ENCODE data around the gene ESRRA.

ESRRA gene
- 20.0 to 40.2 reads per million in 2 donors for total RNA-seq

- peak; percentile 99 for DNase-seq
Measured at GRCh38 chr11:64305075-64305690, at the start of gene ESRRA. Gene ESRRA (plus strand): TSS chr11:64305524. CDS start chr11:64307180, 1,656 bp downstream.

- no peak for DNase-seq
Measured at GRCh38 chr11:64256300-64256699, 49.0 kb upstream of the ESRRA start.

DNA sequence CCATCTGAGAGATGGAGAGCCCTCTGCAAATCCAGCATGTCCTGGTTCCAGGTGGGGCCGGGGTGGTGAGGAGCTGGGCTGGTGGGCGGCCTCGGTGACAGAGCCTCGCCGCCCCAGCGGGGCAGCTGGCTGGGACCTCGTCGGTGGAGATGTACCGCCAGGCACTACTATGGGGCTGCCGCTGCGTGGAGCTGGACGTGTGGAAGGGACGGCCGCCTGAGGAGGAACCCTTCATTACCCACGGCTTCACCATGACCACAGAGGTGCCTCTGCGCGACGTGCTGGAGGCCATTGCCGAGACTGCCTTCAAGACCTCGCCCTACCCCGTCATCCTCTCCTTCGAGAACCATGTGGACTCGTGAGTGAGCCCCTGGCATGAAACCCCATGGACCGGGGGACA lies 47.0 kb upstream of the ESRRA start:
- no peak for DNase-seq

DNA sequence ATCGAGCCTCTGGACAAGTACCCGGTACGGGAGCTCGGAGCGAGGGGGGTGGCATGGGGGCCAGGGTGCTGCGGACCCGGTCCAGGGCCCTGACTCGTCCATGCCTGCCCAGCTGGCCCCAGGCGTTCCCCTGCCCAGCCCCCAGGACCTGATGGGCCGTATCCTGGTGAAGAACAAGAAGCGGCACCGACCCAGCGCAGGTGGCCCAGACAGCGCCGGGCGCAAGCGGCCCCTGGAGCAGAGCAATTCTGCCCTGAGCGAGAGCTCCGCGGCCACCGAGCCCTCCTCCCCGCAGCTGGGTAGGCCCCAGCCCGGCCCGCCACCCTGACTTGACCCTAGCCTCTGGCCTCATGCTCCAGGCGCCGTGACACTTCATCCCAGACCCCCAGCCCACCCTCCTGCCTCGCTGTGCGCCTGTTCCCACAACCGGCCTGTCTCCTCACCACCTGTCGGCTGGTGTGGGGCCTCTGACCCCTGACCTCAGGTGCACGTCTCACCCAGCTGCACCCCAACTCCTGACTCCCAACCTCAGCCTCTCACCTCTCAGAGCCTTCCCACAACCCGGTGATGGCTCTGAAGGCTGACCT lies 46.3 kb upstream of the ESRRA start:
- no peak for DNase-seq

DNA sequence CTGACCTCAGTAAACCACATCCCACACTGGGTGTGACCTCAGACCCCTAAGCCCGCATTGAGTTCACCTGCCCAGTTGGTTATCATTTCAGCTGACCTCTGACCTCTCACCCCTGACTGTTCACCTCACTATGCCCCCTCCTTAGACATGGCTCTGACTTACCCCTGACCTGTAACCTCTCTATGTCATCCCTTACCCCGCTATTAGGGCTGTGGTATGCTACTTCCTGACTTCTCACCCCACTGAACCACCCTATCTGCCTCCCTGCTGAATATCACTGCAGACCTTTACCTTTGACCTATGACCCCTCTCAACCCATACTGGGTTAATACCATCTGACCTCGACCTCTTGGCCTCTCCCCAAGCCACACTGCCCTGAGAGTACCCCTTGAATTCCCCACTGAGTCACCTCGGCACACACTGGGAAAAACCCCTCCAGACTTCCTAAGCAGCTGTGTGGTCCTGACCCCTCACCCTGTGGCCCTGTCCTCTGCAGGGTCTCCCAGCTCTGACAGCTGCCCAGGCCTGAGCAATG lies 45.7 kb upstream of the ESRRA start:
- no peak for DNase-seq

- no peak for DNase-seq
Measured at GRCh38 chr11:64260147-64260708, 45.1 kb upstream of the ESRRA start.

GRCh38 chr11:64261556-64262080 lies 43.7 kb upstream of the ESRRA start:
- DNase-seq: no peak

- DNase-seq: no peak
Measured at GRCh38 chr11:64262271-64263002, 42.9 kb upstream of the ESRRA start.

DNA sequence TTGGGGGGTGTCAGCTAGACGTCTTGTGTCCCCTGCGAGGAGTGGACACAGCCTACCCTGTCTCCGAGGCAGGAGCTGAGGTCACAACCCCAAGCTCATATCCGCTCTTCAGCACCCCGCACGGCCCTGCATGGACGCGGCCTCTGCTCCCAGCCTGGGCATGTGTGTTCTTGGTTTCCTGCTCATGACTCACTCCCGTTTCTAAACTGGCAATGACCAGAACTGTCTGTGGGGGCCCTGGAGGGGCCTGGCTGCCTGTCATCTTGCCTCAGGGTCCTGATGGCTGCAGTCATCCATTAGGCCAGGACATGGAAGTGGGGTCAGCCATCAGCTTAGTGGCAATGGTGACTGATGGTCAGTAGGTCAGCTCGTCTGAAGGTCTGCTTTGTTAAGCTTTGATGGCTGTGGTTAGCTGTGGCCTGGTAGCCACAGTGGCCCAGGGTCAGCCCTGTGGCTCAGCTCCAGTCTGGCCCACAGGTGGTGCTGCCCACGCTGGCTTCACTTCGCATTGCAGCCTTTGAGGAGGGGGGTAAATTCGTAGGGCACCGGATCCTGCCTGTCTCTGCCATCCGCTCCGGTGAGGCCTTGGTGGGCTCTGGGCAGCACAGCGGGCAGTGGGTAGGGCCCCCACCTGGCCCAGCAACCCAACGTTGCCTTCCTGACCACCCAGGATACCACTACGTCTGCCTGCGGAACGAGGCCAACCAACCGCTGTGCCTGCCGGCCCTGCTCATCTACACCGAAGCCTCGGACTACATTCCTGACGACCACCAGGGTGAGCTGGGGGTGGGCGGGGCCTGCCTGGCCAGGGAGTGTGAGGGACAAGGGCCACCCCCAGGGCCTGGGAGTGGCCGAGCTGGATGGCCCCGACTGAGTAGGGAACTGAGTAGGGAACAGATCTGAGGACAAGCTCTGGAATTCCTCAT lies 42.0 kb upstream of the ESRRA start:
- no peak for DNase-seq

- no peak for DNase-seq
Measured at GRCh38 chr11:64263947-64264317, 41.4 kb upstream of the ESRRA start.

DNA sequence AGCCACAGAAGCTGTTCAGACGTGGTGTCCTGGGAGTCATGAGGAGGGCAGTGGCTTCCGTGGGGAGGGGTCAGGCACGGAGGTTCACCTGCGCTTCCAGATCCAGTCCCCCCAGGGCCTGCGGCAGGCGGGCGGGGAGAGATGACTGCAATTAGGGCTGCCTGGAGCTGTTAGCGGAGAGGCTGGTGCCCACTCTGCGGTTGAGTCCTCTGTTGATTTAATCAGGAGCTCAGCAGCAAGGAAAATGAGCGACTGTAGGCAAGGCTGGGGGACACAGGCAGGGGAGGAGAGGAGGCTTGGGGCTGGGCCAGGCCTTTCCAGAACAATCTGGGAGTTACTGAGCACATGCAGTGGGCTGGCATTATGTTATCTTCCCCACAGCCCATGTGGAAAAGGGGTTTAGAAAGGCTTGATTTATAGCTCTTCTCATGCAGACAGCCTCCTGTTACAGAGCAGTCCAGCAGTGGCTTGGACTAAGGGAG lies 40.9 kb upstream of the ESRRA start:
- DNase-seq: no peak

DNA sequence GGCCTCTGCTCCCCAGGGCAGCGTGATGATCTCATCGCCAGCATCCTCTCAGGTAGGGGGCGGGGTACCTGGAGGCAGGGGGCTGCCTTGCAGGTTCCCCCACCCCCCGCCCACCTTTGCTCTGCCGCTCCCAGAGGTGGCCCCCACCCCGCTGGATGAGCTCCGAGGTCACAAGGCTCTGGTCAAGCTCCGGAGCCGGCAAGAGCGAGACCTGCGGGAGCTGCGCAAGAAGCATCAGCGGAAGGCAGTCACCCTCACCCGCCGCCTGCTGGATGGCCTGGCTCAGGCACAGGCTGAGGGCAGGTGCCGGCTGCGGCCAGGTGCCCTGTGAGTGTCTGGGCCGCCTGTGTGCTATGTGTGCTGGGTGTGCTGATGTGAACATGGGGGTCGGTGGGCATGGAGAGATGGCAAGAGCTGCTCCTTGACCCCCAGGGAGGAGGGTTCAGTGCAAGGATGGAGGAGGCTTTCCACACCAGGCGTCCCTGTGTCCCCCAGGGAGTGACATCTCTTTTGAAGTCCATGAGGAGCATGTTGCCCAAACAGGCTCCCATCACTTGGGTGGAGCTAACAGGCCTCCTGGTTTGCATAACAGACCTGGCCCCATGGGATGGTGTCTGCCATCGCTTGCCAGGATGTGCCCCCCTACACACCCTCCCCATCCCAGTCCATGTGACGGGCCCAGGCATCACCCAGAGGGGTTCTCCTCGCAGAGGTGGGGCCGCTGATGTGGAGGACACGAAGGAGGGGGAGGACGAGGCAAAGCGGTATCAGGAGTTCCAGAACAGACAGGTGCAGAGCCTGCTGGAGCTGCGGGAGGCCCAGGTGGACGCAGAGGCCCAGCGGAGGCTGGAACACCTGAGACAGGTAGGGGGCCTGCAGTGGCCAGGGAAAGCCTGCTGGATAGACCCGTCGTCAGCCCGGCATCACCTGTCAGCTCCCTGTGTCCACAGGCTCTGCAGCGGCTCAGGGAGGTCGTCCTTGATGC lies 39.9 kb upstream of the ESRRA start:
- no peak for DNase-seq

DNA sequence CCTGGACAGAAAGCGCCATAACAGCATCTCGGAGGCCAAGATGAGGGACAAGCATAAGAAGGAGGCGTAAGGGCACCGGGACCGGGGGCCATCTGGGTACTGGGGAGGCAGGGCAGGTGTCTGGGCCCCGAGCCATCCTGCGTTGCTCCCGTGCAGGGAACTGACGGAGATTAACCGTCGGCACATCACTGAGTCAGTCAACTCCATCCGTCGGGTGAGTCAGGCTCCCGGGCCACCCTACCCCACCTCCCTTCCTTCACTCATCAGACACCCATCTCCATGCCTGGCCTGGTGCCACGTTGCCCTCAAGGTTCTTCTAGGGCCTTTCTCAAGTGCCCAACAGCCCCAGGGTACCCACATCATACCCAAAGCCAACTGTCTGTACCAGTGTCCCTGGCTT lies 39.0 kb upstream of the ESRRA start:
- no peak for DNase-seq

DNA sequence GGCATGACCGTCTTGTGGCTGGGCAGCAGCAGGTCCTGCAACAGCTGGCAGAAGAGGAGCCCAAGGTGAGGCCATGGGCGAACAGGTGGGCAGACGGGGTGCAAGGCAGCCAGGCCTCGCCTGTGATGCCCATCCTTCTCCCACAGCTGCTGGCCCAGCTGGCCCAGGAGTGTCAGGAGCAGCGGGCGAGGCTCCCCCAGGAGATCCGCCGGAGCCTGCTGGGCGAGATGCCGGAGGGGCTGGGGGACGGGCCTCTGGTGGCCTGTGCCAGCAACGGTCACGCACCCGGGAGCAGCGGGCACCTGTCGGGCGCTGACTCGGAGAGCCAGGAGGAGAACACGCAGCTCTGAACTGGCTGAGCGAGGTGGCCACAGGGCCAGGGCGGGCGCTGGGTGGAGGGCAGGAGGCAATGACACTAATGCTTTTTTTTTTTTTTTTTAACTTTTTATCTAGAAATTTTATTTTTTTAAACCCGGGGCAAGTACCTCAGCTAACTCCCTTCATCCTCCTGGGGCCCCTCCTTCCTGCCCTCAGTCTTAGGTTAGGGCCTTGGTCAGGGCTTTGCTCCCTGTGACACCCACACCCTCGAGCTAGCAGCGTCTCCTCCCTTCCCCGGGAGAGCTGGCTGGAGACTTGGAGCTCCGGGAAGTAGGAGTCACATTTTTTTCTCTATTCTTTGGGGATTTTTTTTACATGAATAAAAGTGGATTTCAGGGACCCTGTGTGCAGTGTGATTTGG lies 37.9 kb upstream of the ESRRA start:
- DNase-seq: no peak

DNA sequence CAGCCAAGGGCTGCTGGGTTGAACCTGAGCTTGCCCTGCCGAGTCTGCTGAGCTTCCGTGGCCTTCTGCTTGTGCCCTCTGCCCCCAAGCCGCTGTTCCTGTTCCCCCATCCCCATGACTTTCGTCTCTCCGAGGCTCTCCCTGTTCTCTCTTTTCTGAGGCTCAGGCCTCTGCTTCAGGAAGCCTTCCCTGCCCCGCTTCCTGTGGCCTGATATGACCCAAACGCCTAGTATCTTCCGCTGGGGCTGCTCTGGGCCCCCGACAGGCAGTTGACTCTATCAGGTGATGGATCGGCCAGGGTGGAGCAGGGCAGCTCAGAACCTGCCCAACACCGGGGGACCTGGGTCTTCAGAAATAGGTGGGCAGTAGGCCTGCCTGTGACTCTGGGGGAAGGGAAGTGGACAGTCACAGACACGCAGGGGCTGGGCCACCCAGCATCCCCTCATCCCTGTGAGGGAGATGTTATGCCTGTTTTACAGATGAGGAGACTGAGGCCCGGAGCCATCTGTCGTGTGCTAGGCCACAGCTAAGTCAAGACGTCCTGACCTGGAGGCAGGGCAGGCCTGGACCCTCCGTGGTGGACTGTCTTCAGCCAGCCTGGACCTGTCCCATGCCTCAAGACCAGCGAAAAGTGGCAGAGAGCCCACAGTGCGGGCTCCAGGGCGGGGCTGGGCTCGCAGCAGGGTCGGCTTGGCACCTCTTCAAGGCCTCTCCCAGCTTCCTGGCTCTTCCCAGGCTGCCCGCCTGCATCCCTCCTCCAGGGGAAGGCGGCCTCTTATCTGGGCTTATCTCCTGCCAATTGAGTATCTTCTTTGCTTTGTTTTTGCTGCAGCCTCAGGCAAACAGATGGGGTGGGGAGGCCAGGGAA lies 37.1 kb upstream of the ESRRA start:
- DNase-seq: no peak

GRCh38 chr11:64268893-64269539 lies 36.3 kb upstream of the ESRRA start:
- peak; percentile 29 for DNase-seq

DNA sequence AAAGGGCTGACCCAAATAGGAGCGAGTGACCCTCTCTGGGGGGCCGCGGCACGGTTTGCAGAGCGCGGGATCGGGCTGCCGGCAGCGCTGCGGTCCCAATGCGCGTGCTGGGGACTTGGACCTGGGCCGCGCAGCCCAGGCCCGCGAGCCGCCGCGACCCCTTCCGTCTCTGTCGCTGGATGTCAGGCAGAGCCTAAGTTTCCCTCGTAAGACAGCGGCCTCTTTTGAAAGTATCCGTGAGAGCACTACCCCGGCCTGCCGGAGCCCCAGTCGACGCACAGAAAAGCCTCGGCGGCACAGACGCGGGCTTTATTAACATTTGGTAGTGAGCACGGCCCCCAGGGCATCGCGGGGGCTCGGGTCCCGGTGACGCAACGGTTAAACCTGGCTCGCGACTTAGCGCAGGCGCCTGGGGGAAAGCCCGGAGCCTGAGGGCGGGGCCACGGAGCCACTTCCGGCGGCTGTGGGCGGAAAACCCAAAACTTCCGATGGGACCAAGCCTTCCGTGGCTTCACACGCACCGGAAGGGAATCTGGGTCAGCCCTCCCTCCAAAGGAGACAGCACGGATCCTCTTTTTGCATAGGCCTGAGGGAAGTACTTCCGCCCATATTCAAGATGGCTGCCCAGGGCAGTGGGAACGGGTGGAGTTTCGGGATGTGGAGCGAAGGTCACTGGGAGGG lies 35.6 kb upstream of the ESRRA start:
- peak; percentile 96 for DNase-seq

Measured in T-helper 9 cell (primary cell).